Stimulated activated CD4-positive, alpha-beta T cell treated with anti-CD3 and anti-CD28 coated beads, Interleukin-2, amount 100 ng/mL, for 48 hours (primary cell): ENCODE results near the gene NFATC1.

Experiments used
- DNase-seq, 2 donors: peaks; one replicate each; pipeline ENCODE4 v3.0.0-alpha.2; 2020

The NFATC1 gene

DNA sequence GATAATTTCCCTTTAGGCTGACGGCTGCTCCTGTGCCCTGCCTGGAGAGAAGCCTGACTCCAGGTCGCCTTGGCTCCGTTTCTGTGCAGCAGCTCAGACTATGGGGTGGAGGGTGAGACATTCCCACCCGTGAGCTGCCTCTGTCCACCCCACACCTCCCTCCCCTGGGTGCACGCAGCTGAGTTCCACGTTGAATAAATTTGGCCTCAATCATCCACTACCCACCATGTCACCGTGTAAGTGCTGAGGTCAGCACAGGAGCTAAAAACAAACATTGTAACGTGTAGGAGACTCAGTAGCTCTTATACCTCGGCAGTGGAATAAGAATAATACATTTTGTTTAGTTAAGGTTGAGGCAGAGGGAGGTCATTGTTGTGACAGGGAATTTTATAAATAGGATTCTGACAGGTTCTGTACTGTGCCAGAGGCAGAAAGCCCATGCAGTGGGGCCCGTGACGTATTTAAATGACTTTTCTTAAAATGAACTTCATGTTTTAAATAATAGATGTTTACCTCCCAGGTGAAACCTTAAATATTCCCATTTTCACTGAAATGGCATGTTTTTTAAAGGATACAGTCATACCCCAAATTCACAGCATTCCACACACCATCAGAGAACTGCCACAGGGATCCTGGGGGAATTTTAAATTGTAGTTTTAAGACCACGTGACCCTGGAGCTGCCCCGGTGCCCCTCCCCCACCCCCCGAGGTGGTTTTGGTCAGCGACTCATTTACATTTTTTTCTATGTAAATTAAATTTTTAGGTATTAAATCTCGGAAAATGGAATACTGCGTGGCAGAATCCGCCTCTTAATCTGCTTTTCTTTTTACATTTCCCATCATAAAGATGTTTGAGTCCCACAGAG lies 50.2 kb downstream of the NFATC1 start:
- no peak for DNase-seq

DNA sequence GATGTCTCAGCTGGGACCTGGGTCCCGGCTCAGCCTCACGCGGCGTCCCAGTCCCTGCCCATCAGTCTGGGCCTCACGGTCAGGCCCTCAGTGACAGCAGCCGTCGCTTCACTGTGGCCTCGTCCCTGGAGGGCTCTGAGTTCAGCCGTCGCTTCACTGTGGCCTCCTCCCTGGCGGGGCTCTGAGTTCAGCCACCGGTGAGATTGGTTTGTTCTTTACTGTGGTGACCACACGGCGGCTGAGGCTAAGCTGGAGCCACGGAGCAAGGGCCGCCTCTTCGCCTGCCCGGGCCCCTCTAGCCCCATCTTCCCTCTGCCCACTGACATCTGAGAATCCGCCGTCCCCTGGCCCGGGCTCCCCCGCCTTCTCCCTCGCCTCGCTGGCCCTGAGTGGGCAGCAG lies 51.2 kb downstream of the NFATC1 start:
- DNase-seq, result no peak

DNA sequence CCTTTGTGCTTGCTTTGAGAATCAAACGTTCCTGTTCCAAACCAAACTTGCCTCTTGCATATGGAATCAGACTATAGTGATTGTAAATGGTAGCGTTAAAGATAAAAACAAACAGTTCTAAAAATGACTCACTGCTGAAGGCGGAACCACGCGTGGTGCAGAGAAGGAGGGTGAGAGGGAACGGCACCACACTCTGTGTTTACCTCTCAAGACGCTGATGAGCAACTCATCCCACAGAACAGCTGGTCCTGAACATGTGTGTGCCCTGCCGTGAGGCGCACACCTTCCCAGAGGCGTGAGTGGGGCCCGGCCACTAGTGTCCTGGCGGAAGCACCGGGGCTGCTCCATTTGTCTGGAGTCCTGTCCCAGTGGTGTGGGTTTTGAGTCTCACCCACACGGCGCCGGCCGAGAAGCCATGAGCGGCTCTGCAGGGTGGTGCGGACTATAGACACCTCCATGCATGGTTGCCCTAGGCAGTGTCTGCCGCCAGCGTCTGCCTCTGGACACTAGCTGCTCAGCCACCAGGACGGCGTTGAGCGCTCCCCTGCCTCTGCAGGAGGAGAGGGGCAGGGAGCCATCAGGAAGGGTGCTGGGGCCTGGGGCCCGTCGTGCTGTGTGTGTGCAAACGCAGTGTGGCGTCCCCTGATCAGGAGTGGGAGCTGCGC lies 52.1 kb downstream of the NFATC1 start:
- no peak for DNase-seq

DNA sequence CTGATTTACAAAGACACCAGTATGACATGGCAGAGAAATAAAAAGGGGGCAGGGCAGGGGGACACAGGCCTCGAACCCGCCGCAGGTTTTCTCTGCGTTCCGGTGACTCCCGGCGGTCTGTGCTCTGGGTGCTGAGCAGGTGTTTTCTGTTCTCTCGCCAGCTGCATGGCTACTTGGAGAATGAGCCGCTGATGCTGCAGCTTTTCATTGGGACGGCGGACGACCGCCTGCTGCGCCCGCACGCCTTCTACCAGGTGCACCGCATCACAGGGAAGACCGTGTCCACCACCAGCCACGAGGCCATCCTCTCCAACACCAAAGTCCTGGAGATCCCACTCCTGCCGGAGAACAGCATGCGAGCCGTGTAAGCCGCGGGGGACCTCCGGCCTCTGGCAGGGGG lies 52.9 kb downstream of the NFATC1 start:
- DNase-seq, result no peak

DNA sequence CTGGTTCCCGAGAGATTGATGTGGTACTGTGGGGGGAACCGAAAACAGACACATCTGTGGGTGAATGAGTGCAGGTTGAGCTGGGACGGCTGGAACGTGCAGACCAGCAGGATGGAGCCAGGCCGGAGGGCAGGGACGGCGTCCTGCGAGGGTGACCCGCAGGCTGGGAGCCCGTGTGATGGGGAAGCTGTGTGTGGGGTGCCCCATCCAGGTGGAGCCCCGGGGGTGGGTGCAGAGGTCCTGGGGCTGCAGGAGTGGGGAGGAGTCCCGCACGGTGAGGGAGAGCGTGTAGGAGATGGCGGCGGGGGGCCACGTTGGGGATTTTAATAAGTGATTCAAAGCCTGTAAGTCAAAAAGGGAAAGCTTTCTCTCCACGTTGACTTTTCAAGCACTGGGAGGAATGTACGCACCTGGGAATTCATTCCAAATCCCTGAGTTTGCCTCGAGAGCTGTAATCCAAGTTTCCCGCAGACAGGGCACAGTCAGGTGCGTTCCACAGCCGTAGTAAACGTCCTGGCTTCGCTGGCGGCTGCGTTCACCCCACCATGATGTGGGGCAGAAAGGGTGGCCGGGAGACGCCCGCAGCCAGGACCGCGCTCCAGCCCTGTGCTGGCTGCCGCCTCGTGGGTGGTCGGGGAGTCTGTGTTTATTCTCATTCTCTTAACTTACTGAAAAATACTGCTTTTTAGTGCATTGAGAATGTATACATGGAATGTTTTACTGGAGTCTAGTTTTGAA lies 54.0 kb downstream of the NFATC1 start:
- no peak for DNase-seq

DNA sequence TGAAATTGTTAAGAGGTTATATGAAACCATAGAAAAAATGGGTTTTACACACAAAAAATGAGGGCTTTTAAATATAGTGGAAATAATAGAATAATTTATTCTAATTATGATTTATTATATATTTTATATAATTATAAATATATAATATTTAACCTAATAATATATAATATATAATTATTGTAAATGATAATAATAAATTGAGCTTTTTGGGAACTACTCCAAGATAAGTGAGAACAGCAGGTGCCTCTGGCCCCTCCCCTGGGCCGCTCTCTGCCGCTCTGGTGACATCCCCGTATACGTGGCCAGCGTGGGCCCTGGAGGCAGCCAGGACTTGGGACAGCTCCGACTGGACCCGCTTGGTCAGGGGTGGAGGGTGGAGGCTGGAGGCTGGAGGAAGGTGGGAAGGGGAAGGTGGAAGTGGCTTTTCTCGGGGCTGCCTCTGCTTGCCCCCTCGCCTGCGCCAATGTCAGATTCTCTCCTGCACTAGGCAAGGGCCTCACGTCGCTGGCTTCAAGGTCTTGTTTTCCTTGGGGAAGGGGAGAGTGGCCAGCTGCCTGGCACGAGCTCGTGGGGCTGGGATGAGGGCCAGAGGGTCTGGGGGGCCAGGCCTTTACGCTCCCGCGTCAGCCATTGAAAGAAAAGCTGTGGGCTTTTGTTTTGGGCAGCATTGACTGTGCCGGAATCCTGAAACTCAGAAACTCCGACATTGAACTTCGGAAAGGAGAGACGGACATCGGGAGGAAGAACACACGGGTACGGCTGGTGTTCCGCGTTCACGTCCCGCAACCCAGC lies 54.8 kb downstream of the NFATC1 start:
- DNase-seq, result no peak

DNA sequence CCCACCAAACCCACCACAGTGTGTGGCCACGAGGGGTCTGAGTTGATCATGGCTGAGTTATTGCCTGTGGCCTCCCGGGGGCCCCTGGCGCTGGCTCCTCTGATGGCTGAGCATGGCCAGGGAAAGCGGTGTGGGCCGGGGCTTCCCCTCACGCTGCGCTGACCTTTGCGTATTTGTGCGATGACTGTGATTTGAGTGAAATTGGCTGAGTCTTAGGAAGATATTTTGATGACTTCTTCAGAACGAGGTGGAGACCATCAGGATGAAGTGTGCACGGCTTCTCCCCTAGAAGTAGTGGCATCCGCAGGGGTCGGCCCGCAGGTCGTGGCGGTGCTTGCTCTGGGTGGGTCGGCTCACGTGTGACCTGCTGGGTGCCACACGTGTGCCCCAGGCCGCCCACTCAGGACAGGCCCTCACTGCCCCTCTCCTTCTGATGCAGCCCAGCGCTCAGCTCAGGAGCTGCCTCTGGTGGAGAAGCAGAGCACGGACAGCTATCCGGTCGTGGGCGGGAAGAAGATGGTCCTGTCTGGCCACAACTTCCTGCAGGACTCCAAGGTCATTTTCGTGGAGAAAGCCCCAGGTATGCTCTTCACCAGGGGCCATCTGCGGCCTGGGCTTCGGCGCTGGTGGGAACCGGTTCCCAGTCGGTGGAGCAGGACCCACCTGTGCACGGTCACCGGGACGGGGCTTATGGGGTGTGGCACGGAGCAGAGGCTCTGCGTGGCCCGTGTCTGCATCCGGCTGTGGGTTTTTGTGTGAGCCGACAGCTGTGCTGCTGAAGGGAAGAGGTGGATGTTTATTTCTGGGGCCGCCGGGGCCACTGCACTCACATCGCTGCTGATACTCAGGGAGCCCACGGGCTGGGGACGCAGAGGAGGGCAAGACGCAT lies 55.8 kb downstream of the NFATC1 start:
- no peak for DNase-seq

DNA sequence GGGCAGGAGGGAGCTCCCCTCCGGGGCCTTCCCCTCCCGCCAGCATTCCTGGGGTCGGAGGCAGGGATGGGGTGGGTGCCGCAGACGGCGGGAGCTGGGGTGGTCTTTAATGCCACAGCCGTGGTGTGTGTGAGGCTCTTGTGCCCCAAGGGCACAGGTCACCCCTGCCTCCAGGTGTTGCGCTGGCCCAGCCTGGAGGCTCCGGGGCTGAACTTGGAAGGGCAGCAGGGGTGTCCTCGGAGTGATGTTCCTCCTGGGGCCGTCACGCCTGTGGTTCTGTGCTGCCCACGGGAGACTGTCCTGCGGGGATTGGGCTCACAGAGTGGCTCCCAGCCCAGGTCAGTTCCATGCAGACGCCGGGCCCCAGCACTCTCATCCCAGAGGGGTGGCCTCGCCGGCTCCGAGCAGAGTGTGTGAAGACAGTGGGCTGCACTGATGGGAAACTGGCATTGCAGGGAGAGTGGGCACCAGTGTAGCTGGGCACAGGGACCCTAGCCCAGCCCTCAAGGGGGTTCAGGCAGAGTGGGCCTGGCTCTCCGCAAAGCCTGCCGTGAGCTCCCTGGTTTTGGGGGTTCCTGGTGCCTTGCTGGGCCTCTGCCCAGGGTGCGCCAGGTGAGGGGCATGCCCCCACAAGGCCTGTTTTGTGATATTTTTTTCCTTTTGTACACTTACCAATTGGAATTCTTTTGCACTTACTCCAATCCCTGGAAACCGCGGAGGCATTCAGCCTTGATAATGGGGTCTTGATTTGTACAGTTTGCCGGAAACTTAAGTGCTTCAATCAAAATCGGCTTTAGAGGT lies 56.7 kb downstream of the NFATC1 start:
- DNase-seq, result no peak

DNA sequence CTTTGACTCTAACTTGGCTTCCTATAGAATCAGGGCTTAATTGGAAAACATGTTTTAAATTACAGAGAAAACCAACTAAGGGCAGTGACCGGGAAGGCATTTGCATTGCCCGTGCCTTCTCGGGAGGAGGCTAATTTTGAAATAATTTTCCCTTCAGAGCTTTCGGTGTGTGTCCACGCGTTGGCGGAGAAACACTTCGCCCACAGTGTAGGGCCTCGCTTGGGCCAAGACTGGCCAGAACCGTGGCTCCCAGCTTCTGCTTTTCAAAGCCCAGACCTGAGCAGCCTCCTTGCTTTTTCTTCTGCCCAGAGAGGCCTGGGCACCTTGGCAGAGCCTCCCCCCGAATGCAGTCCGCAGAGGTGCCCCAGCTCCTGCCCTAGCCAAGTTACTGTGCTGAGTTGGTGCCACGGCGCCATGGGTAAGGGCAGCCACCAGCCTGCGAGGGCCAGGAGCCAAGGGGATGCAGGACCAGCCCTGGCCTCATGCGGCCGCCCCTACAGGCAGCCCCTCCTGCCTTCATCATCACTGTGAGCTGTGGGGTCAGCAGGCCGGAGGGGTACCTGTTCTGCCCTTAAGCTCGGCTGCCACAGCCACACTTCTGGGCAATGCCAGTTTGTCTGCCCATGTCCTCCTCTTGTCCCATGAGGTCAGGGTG lies 57.4 kb downstream of the NFATC1 start:
- no peak for DNase-seq

DNA sequence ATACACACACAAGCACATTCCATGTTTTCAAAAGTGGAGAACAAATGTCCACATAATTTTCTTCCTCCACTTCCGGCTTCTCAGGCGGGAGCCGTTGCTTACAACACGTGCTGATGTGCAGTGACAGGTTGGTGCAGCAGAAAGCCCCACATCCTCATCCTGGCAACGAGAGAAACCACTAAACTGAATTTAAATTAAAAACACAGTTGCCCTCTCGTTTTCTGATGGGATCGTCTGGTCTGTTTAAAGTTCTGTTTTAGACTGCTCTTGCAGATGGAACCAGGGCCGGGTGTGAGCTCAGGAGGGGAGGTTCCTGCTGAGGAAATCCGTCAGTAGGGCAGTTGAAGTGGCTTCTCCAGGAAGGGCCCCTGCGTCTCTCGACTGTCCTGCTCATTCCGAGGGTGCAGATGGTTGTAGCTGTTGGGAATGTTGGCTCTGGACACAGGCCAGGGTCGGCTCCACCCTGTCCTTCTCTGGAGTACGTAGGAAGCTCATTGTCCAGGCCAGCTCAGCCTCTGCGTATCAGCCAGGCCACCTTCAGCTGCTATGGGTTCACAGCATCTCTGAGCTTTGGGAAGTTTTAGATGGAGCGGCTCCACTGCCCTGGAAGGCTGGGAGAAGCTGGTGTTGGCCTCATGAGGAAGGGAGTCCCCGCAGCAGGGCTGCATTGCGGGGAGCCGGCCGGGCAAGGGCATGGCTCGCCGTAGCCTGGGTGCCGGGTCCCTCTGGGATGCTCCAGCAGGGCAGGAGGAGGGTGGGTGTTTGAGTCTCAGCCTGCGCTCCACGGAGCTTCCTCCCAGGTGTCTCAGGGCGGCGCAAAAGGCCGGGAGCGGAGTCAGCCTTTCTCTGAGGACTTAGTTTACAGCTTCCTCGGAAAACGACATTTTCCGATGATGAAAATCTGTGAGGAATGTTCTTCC lies 58.3 kb downstream of the NFATC1 start:
- DNase-seq, result no peak

DNA sequence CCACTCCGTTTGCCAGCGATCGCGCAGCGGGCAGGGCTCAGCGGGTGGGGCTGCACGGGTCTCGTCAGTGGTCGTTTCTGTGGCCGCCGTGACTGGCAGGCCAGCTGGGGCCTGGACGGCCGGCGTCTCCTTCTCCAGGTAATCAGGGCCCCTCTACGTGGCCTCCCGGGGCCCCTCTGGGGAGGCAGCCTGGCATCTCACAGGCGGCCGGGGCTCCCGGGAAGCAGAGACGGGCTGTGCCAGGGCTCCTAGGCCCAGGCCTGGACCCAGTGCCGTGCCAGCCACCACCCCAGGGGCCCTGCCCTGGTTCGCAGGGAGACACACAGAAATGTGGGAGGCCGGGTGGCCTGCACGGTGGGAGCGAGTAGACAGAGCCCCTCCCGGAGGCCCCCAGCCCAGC lies 59.5 kb downstream of the NFATC1 start:
- DNase-seq, result no peak

DNA sequence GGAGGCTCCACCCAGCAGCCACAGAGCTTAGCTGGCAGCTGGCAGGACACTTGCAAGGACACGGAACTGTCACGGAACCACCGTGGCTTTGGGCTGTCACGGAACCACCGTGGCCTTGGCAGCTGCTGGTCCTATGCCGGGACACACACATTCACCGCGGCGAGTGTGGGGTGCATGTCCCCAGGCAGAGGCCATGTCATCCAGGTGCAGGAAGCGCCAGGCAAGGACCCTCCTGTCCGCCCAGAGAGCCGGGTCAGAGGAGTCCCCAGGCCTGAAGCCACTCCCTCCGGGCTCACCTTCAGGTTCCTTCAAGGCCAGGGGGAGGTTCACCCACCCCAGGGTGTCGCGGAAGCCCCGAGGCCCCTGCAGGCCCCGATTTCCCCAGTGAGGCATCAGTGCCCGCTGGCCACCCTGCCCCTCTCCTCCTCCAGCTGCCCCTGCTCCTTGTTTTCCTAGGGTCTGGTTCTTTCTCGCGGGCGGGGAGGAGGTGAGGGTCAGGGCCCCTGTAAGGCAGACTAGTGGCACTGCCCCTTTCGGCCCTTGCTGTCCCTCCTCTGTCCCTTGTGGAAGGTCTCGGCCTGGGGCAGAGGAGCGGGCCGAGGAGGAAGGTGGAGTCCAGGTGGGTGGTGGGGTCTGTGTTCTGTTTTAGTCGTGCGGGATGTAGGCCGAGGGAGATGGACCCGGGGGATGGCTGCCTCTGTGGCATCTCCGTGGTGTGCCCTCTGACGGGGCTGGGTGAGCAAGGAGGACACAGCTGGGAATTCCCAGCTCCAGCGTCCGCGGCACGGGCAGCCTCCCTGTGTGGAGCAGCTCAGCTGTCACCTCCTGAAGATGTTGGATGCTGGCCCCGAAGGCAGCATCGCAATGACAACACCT lies 60.6 kb downstream of the NFATC1 start:
- DNase-seq, result no peak

DNA sequence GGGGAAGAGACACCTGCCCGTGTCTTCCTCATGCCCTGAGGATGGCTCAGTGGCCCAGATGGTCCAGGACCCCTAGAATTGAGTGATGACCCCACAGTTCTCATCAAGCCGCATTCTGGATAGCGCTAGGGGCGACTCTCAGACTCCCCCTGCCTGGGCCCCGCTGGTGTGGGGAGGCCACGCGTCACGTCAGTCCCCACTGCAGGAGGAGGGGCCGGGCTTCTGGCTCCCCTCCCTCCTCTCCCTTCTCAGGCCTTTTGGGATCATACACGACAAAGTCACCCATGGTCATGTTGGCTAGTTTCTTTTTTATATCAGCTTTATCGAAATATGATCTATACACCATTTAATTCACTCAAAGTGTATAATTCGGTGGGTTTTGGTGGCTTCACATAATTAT lies 61.5 kb downstream of the NFATC1 start:
- DNase-seq, result no peak

DNA sequence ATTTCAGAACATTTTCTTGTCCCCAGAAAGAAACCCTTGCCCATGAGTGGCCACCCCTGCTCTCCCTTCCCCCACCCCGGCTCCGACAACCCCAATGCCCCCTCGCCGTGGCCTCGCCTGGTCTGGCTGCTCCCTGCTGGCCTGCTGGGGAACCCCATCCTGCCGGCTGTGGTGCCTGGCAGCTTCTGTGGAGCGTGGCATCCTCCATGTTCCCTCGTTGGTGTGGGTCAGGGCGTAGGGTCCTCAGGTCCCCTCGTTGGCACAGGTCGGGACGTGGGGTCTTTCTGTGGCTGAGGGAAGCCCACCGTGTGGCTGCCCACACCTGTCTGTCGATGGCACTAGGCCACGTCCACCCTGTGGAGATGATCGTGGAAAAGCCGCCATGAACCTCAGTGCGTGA lies 61.9 kb downstream of the NFATC1 start:
- no peak for DNase-seq

DNA sequence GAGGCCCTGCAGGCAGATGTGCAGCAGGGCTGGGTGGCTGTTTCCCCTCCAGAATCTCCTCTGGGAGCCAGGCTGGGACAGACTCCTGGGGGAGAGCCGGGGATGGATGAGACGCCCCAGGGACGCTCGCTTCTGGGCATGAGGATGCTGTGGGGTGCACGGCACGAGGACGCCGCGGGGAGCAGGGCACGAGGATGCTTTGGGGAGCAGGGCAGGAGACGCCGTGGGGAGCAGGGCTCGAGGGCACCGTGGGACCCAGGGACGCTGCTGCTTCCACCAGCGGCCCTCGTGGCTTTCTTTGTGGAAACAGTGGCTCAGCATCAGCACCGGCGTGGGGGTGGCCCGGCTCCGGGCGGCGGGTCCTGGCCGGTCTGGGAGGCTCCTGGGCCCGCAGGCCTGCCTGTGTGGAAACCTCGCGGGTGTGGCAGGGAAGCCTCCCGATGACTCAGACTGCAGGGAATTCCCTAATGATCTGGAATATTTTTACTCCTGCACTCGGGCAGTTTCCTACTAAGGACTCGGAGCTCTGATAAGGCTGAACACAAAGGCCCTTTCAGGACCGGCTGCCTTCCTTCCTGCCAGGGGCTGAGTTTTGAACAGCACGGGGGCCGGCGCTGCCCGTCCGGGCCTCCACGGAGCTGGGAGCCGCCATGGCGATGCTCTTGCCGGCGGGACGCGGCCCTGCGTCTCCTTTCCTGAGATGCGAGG lies 62.6 kb downstream of the NFATC1 start:
- no peak for DNase-seq

DNA sequence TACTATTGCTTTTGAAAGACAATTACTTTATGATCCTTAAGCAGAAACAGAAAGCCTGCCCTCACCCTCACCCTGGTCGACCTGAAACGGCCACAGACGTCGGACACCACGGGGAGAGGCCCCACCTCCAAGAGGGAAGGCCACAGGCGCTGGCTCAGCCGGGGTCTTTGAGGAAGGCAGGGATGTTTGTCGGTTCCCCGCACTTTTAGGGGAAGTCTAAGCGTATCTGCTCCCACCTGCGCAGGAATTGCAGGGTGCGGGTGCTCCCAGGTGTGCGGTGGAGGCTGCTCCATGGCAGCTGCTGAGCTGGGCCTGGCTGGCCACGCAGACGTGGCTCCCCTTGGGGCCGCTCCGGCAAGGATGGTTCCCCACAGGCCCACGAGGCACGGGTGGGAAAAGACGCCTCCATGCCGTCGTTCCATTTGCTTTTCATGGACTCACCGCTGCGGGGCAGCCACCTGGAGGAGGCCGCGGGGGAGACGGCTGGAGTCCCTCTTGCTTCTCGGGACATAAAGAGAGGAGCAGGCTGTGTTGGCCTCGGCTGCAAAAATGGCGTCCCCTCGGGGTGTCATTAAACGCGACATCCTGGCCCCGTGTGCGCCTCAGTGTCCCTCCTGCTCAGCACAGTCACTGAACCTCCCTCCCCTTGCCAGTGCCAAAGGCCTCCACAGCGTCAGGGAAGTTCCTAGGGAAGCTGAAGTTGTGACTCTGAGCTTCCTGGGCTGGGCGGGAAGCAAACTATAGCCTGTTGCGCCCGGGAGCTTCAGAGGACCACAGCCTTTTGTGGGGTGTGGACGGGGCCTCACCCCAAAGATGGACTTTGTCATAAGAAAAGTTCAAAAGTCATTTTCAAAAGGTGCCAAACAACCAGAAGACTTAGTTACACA lies 63.4 kb downstream of the NFATC1 start:
- DNase-seq, result no peak
